OCI-LY1 (cell line): ENCODE data around the gene CDCA3.
A peak's percentile ranks its signal among the peaks of the same experiment; 100 is the strongest.

Experiments
- H2AFZ ChIP-seq: fragments of 200-600 bp; sonication (generic), shearing (Covaris generic); 2 replicates; pipeline ENCODE4 v1.6.0; 2014; ENCODE audit warnings: antibody characterized with exemption, mild to moderate bottlenecking, low read length
- H3F3A ChIP-seq: fragments of 200-600 bp; sonication (generic), shearing (Covaris generic); 2 replicates; pipeline ENCODE4 v1.6.0; 2014; ENCODE audit warnings: mild to moderate bottlenecking, antibody characterized with exemption, low read length, moderate library complexity; ENCODE audit not compliant: insufficient read depth
- H3K27ac ChIP-seq: fragments of 200-600 bp; sonication (generic); 2 replicates; pipeline ENCODE4 v1.5.1; 2014; ENCODE audit warnings: low read length, mixed run types, mild to moderate bottlenecking, low read depth; ENCODE audit not compliant: poor library complexity, severe bottlenecking
- H3K27me3 ChIP-seq: fragments of 200-600 bp; sonication (generic); 2 replicates; pipeline ENCODE4 v1.6.0; 2014; ENCODE audit warnings: antibody characterized with exemption, mild to moderate bottlenecking, low read length, moderate library complexity; ENCODE audit not compliant: insufficient read depth
- H3K36me3 ChIP-seq: fragments of 200-600 bp; sonication (generic); 2 replicates; pipeline ENCODE4 v1.6.1; 2014; ENCODE audit warnings: mild to moderate bottlenecking, antibody characterized with exemption, low read length, moderate library complexity, mixed read lengths; ENCODE audit not compliant: insufficient read depth
- H3K4me1 ChIP-seq: fragments of 200-600 bp; sonication (generic); 2 replicates; pipeline ENCODE4 v1.5.1; 2014; ENCODE audit warnings: mild to moderate bottlenecking, low read length, moderate library complexity; ENCODE audit not compliant: insufficient read depth, severe bottlenecking
- H3K4me2 ChIP-seq: fragments of 200-600 bp; sonication (generic), shearing (Covaris generic); 2 replicates; pipeline ENCODE4 v1.6.1; 2014; ENCODE audit warnings: low read length
- H3K4me3 ChIP-seq: fragments of 200-600 bp; sonication (generic); 2 replicates; pipeline ENCODE4 v1.5.1; 2014; ENCODE audit warnings: low read length, low read depth, mild to moderate bottlenecking, mixed read lengths; ENCODE audit not compliant: poor library complexity, severe bottlenecking
- H3K79me2 ChIP-seq: fragments of 200-600 bp; shearing (Covaris generic); 2 replicates; pipeline ENCODE4 v1.6.1; 2016; ENCODE audit warnings: mixed run types, low read length, mixed read lengths; ENCODE audit not compliant: insufficient read depth
- H3K9ac ChIP-seq: fragments of 200-600 bp; sonication (generic), shearing (Covaris generic); 2 replicates; pipeline ENCODE4 v1.6.1; 2014; ENCODE audit warnings: mild to moderate bottlenecking, low read length, mixed read lengths
- H3K9me2 ChIP-seq: fragments of 200-600 bp; sonication (generic), shearing (Covaris generic); 2 replicates; pipeline ENCODE4 v1.6.1; 2014; ENCODE audit warnings: low read depth, mild to moderate bottlenecking, low read length, mixed read lengths
- H3K9me3 ChIP-seq: fragments of 200-600 bp; shearing (Covaris generic); 2 replicates; pipeline ENCODE4 v1.6.1; 2014; ENCODE audit warnings: low read length, mixed read lengths
- H4K20me1 ChIP-seq: fragments of 200-600 bp; sonication (generic), shearing (Covaris generic); 2 replicates; pipeline ENCODE4 v1.6.0; 2016; ENCODE audit warnings: mild to moderate bottlenecking, low read length; ENCODE audit not compliant: insufficient read depth
- EZH2 ChIP-seq: fragments of 200-600 bp; sonication (generic), shearing (Covaris generic); IDR thresholded peaks from 2 replicates; pipeline ENCODE4 v1.8.0; 2017; ENCODE audit warnings: borderline replicate concordance, mixed run types, mild to moderate bottlenecking, antibody characterized with exemption, low read length, moderate library complexity, mixed read lengths
- TF ChIP-seq, protein P1 (sequence below): fragments of 200-600 bp; sonication (generic), shearing (Covaris generic); IDR thresholded peaks from 2 replicates; pipeline ENCODE4 v1.5.1; 2017; ENCODE audit warnings: mild to moderate bottlenecking, antibody characterized with exemption, low read length, moderate library complexity, mixed read lengths

The CDCA3 gene

GRCh38 chr12:6855322-6855721 lies 4.2 kb upstream of the CDCA3 start:
- H3K27me3 ChIP-seq = no peaks in the 10 kb centered on the region
- peaks cover 18% of the 10 kb centered on the region for H3K79me2 ChIP-seq
- no peaks in the 10 kb centered on the region for H3F3A ChIP-seq
- TF ChIP-seq EZH2 = no peak
- TF ChIP-seq, protein P1, sequence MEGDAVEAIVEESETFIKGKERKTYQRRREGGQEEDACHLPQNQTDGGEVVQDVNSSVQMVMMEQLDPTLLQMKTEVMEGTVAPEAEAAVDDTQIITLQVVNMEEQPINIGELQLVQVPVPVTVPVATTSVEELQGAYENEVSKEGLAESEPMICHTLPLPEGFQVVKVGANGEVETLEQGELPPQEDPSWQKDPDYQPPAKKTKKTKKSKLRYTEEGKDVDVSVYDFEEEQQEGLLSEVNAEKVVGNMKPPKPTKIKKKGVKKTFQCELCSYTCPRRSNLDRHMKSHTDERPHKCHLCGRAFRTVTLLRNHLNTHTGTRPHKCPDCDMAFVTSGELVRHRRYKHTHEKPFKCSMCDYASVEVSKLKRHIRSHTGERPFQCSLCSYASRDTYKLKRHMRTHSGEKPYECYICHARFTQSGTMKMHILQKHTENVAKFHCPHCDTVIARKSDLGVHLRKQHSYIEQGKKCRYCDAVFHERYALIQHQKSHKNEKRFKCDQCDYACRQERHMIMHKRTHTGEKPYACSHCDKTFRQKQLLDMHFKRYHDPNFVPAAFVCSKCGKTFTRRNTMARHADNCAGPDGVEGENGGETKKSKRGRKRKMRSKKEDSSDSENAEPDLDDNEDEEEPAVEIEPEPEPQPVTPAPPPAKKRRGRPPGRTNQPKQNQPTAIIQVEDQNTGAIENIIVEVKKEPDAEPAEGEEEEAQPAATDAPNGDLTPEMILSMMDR = no peak
- H3K9me2 ChIP-seq = no peaks in the 10 kb centered on the region
- no peaks in the 10 kb centered on the region for H4K20me1 ChIP-seq
- H3K9ac ChIP-seq = no peak overlapping the region
- no peak overlapping the region for H3K4me2 ChIP-seq
- peaks cover 20% of the 10 kb centered on the region for H3K4me1 ChIP-seq
- no peak overlapping the region for H3K27ac ChIP-seq
- H3K9me3 ChIP-seq = no peaks in the 10 kb centered on the region
- no peak overlapping the region for H2AFZ ChIP-seq
- H3K4me3 ChIP-seq = no peak overlapping the region
- H3K36me3 ChIP-seq = peaks cover 51% of the 10 kb centered on the region

DNA sequence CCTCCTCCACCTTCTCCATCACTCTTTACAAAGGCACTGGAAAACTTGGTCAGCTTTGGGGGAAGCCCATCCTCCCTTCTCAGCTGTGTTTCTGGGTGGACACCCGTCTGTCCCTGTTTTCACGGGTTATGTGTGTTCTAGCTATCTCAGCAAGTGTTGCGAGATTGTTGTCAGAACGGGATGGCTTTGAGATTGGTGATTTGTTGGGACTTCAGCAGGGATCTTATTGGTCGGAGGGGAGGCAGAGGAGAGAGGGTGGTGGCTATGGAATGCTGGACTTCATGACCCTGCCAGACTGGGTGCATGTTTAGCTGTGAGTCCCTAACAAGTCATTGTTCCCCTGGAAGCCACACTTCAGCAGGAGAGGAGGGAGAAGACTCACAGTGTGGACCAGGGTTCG lies 3.0 kb upstream of the CDCA3 start:
- Histone ChIP-seq H3K4me3 (no peak overlapping the region), H3F3A (no peaks in the 10 kb centered on the region), H3K9ac (peak overlapping the region; percentile 65; the same call in 1 of the 2 replicates), H3K36me3 (peaks cover 51% of the 10 kb centered on the region), H3K9me2 (no peaks in the 10 kb centered on the region), H3K27ac (no peak overlapping the region), H2AFZ (no peak overlapping the region), H3K4me1 (peaks cover 33% of the 10 kb centered on the region), H3K9me3 (no peaks in the 10 kb centered on the region), H3K79me2 (peaks cover 20% of the 10 kb centered on the region), H3K27me3 (no peaks in the 10 kb centered on the region), H4K20me1 (no peaks in the 10 kb centered on the region), H3K4me2 (peak overlapping the region; percentile 94; the same call in 1 of the 2 replicates)
- TF ChIP-seq EZH2 = no peak
- TF ChIP-seq, protein P1 = no peak

- Histone ChIP-seq H3K27me3 (no peaks in the 10 kb centered on the region), H3K4me2 (peak overlapping the region; percentile 94), H2AFZ (no peak overlapping the region), H3K27ac (peak overlapping the region; percentile 64), H4K20me1 (no peaks in the 10 kb centered on the region), H3K79me2 (peaks cover 20% of the 10 kb centered on the region), H3K9me2 (no peaks in the 10 kb centered on the region), H3K4me3 (peak overlapping the region; percentile 80), H3K9ac (peak overlapping the region; percentile 65), H3K4me1 (peaks cover 36% of the 10 kb centered on the region), H3F3A (no peaks in the 10 kb centered on the region), H3K36me3 (peaks cover 51% of the 10 kb centered on the region), H3K9me3 (no peaks in the 10 kb centered on the region)
- no peak for TF ChIP-seq EZH2
- TF ChIP-seq, protein P1 = no peak
Observed at GRCh38 chr12:6853626-6854025, 2.5 kb upstream of the CDCA3 start.
